C4-2B (cell line): Measurements from ENCODE around the gene ANKRD39.

Experiments used
- H3K27ac ChIP-seq: fragments of 450-650 bp; 2 replicates; pipeline ENCODE4 v1.5.1; 2017
- CTCF ChIP-seq: fragments of 450-650 bp; conservative IDR thresholded peaks from 2 replicates; pipeline ENCODE4 v1.5.1; 2017; ENCODE audit warnings: mild to moderate bottlenecking
- ZFX ChIP-seq: fragments of 450-650 bp; IDR thresholded peaks from 2 replicates; pipeline ENCODE4 v1.6.1; 2017

The ANKRD39 gene

DNA sequence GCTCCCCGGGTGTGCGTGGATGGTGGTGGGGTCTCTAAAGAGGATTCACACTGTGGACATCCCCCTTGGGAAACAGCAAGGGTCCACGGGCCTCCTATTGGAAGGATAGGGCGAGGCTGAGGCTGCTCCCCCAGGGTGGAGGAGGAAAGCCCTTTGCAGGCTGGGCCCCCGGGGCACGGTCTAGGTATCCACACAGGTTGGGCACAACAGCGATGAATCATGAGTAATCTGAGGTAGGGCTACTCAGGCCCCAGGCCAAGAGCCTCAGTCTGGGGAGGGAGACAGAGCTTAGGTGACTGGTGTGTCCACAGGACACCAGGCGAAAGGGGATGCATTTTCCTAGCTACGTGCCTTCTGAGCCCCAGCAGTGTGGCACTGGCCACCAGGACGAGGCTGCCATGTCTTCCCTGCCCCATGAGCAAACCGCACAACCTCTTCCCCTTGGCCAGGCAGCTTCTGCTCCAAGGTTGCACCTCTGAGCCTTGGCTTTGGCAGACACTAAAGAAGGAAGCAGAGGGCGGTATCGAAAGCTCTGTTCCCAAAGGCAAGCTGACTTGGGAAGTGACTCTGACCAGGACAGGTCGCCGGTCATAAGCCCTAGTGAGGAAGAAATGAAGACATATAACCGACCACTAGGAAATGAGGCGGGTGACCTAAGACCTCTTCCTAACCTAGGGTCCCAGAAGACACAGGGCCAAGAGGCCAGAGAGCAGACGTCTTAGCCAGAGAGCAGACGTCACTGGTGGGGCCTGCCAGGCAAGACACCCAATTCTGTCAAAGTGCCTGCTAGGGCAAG, 26.7 kb upstream of the ANKRD39 start:
- H3K27ac ChIP-seq: no peak overlapping the region
- TF ChIP-seq ZFX (no peak), CTCF (no peak)

- H3K27ac ChIP-seq: no peak overlapping the region
- TF ChIP-seq ZFX (no peak), CTCF (no peak)
These were observed 25.5 kb upstream of the ANKRD39 start for GRCh38 chr2:96883306-96883705.

- no peak overlapping the region for H3K27ac ChIP-seq
- no peak for TF ChIP-seq CTCF
- no peak for TF ChIP-seq ZFX
These were observed 25.1 kb upstream of the ANKRD39 start for GRCh38 chr2:96882906-96883305.

GRCh38 chr2:96882230-96882629, 24.4 kb upstream of the ANKRD39 start:
- TF ChIP-seq CTCF: no peak
- TF ChIP-seq ZFX: no peak
- H3K27ac ChIP-seq: no peak overlapping the region

DNA sequence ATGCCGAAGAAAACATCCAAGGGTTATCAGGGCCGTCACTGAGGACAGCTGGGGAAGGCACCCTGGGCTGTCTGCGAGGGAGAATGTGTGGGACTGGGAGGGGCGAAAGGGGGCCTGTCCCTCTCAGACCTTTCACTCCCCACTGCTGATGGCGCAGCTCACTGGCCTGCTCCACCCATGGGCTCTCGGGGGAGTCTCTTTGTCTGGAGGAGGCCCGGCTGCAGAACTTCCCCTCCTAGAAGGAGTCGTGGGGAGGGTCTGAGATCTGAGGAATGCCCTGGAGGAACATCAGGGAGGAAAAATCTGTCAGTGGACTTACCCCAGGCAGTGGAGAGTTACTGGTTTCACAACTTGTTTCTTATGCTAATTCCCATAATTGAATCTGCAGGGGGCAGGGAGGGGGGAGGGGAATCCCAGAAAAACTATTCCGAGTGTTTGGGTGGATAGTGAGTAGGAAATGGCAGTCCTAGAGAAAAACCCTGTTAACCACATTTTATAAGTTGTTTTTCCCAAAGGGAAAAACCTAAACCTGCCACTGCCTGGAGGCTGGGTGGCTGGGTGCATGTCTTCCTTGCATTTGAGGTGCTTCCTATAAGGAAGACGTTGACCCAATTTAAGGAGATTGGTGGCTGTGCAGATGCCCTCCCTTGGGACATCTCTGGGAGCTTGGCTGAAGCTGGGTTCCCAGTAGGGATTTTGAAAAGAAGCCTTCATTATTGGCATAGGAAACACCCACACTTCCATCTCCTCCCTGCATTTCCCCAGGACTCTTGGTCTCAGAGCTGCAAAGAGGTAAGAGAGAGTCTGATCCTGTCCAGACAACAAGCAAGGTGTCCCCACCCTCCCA, 23.8 kb upstream of the ANKRD39 start:
- no peak for TF ChIP-seq ZFX
- no peak for TF ChIP-seq CTCF
- H3K27ac ChIP-seq: no peak overlapping the region

DNA sequence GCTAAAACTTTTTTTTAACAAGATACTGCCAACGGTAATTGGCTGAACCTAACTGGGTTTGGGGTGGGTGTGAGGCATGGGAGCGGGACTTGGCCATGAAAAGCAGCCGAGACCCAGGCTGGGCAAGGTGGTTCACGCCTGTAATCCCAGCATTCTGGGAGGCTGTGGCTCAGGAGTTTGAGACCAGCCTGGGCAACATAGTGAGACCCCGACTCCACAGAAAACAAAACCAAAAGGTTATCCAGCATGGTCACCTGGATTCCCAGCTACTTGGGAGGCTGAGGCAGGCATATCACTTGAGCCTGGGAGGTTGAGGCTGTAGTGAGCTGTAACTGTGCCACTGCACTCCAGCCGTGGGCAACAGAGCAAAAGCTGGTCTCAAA, 23.1 kb upstream of the ANKRD39 start:
- H3K27ac ChIP-seq: no peak overlapping the region
- TF ChIP-seq ZFX: no peak
- TF ChIP-seq CTCF: no peak

- H3K27ac ChIP-seq: no peak overlapping the region
- TF ChIP-seq CTCF (no peak), ZFX (no peak)
These were observed 21.8 kb upstream of the ANKRD39 start for GRCh38 chr2:96879545-96880040.
